ENCODE results near the gene SLC9A9. TPM values are rescaled to one million over a fixed set of nuclear protein-coding genes. Genes with fewer than 3 reads are reported as not detected.
A peak's percentile ranks its signal among the peaks of the same experiment; 100 is the strongest.

The SLC9A9 gene
- total and polyA plus RNA-seq, 2 donors, result 20.5 to 21.2 TPM

GRCh38 chr3:143850877-143851276 lies 2.6 kb upstream of the SLC9A9 start:
- peak overlapping the region in 1 of 2 donors; percentile 70 for H3K27ac ChIP-seq (ENCODE audit: low read depth in 1 of 2, low read length in 1 of 2)
- DNase-seq (ENCODE audit: low read depth in 6 of 9, low spot score in 9 of 9), result no peak
- peaks cover 4 to 21% of the 10 kb centered on the region in 2 donors for H3K4me1 ChIP-seq (ENCODE audit: control insufficient read depth in 2 of 2, insufficient read depth in 2 of 2, low read length in 2 of 2)
- no peaks in the 10 kb centered on the region for H3K9me3 ChIP-seq (ENCODE audit: control insufficient read depth in 2 of 2, insufficient read depth in 1 of 2, low read length in 1 of 2)
- H3K36me3 ChIP-seq (ENCODE audit: control insufficient read depth in 2 of 2, insufficient read depth in 2 of 2, low read length in 1 of 2), result no peaks in the 10 kb centered on the region
- H3K27me3 ChIP-seq (ENCODE audit: control insufficient read depth in 2 of 2, insufficient read depth in 1 of 2, low read length in 1 of 2), result no peaks in the 10 kb centered on the region
- H3K4me3 ChIP-seq (ENCODE audit: low read length in 2 of 2), result no peak overlapping the region

- Histone ChIP-seq H3K27ac (ENCODE audit: low read depth in 1 of 2, low read length in 1 of 2) (peak overlapping the region in 1 of 2 donors; percentile 70), H3K36me3 (ENCODE audit: control insufficient read depth in 2 of 2, insufficient read depth in 2 of 2, low read length in 1 of 2) (no peaks in the 10 kb centered on the region), H3K9me3 (ENCODE audit: control insufficient read depth in 2 of 2, insufficient read depth in 1 of 2, low read length in 1 of 2) (no peaks in the 10 kb centered on the region), H3K27me3 (ENCODE audit: control insufficient read depth in 2 of 2, insufficient read depth in 1 of 2, low read length in 1 of 2) (no peaks in the 10 kb centered on the region), H3K4me3 (ENCODE audit: low read length in 2 of 2) (no peak overlapping the region), H3K4me1 (ENCODE audit: control insufficient read depth in 2 of 2, insufficient read depth in 2 of 2, low read length in 2 of 2) (peaks cover under 1 to 17% of the 10 kb centered on the region in 2 donors)
- WGBS, result 42% methylated on average over 4 of the region's 4 CpGs
- peak in 2 of 9 donors; percentile 9 to 45 for DNase-seq (ENCODE audit: low read depth in 6 of 9, low spot score in 9 of 9)
These were observed 1.7 kb upstream of the SLC9A9 start for GRCh38 chr3:143849854-143850549.

- H3K9me3 ChIP-seq (ENCODE audit: control insufficient read depth in 2 of 2, insufficient read depth in 1 of 2, low read length in 1 of 2), result no peaks in the 10 kb centered on the region
- DNase-seq (ENCODE audit: low read depth in 6 of 9, low spot score in 9 of 9), result no peak
- no peaks in the 10 kb centered on the region for H3K27me3 ChIP-seq (ENCODE audit: control insufficient read depth in 2 of 2, insufficient read depth in 1 of 2, low read length in 1 of 2)
- no peak overlapping the region for H3K4me3 ChIP-seq (ENCODE audit: low read length in 2 of 2)
- 77% methylated on average over 2 of the region's 2 CpGs for WGBS
- H3K27ac ChIP-seq (ENCODE audit: low read depth in 1 of 2, low read length in 1 of 2), result peak overlapping the region in 1 of 2 donors; percentile 88
- peaks cover 0 to 16% of the 10 kb centered on the region in 2 donors for H3K4me1 ChIP-seq (ENCODE audit: control insufficient read depth in 2 of 2, insufficient read depth in 2 of 2, low read length in 2 of 2)
- no peaks in the 10 kb centered on the region for H3K36me3 ChIP-seq (ENCODE audit: control insufficient read depth in 2 of 2, insufficient read depth in 2 of 2, low read length in 1 of 2)
These were observed 436 bp upstream of the SLC9A9 start for GRCh38 chr3:143848704-143849103.

GRCh38 chr3:143843587-143843986 lies 4.7 kb downstream of the SLC9A9 start:
- no peaks in the 10 kb centered on the region for H3K27me3 ChIP-seq (ENCODE audit: control insufficient read depth in 2 of 2, insufficient read depth in 1 of 2, low read length in 1 of 2)
- no peak overlapping the region for H3K4me3 ChIP-seq (ENCODE audit: low read length in 2 of 2)
- H3K9me3 ChIP-seq (ENCODE audit: control insufficient read depth in 2 of 2, insufficient read depth in 1 of 2, low read length in 1 of 2), result no peaks in the 10 kb centered on the region
- peaks cover 0 to 4% of the 10 kb centered on the region in 2 donors for H3K4me1 ChIP-seq (ENCODE audit: control insufficient read depth in 2 of 2, insufficient read depth in 2 of 2, low read length in 2 of 2)
- DNase-seq (ENCODE audit: low read depth in 6 of 9, low spot score in 9 of 9), result no peak
- H3K27ac ChIP-seq (ENCODE audit: low read depth in 1 of 2, low read length in 1 of 2), result no peak overlapping the region
- WGBS, result 96% methylated on average over 2 of the region's 2 CpGs
- no peaks in the 10 kb centered on the region for H3K36me3 ChIP-seq (ENCODE audit: control insufficient read depth in 2 of 2, insufficient read depth in 2 of 2, low read length in 1 of 2)

GRCh38 chr3:143840636-143841035 lies 7.6 kb downstream of the SLC9A9 start:
- Histone ChIP-seq H3K27ac (ENCODE audit: low read depth in 1 of 2, low read length in 1 of 2) (no peak overlapping the region), H3K36me3 (ENCODE audit: control insufficient read depth in 2 of 2, insufficient read depth in 2 of 2, low read length in 1 of 2) (no peaks in the 10 kb centered on the region), H3K9me3 (ENCODE audit: control insufficient read depth in 2 of 2, insufficient read depth in 1 of 2, low read length in 1 of 2) (no peaks in the 10 kb centered on the region), H3K4me1 (ENCODE audit: control insufficient read depth in 2 of 2, insufficient read depth in 2 of 2, low read length in 2 of 2) (no peaks in the 10 kb centered on the region), H3K27me3 (ENCODE audit: control insufficient read depth in 2 of 2, insufficient read depth in 1 of 2, low read length in 1 of 2) (no peaks in the 10 kb centered on the region), H3K4me3 (ENCODE audit: low read length in 2 of 2) (no peak overlapping the region)
- no peak for DNase-seq (ENCODE audit: low read depth in 6 of 9, low spot score in 9 of 9)
- 95% methylated on average over 4 of the region's 4 CpGs for WGBS

GRCh38 chr3:143839980-143840379 lies 8.3 kb downstream of the SLC9A9 start:
- DNase-seq (ENCODE audit: low read depth in 6 of 9, low spot score in 9 of 9), result no peak
- Histone ChIP-seq H3K4me3 (ENCODE audit: low read length in 2 of 2) (no peak overlapping the region), H3K4me1 (ENCODE audit: control insufficient read depth in 2 of 2, insufficient read depth in 2 of 2, low read length in 2 of 2) (no peaks in the 10 kb centered on the region), H3K27me3 (ENCODE audit: control insufficient read depth in 2 of 2, insufficient read depth in 1 of 2, low read length in 1 of 2) (no peaks in the 10 kb centered on the region), H3K36me3 (ENCODE audit: control insufficient read depth in 2 of 2, insufficient read depth in 2 of 2, low read length in 1 of 2) (no peaks in the 10 kb centered on the region), H3K9me3 (ENCODE audit: control insufficient read depth in 2 of 2, insufficient read depth in 1 of 2, low read length in 1 of 2) (no peaks in the 10 kb centered on the region), H3K27ac (ENCODE audit: low read depth in 1 of 2, low read length in 1 of 2) (no peak overlapping the region)
- WGBS, result 97% methylated on average over 2 of the region's 2 CpGs

GRCh38 chr3:143837076-143837475 lies 11.2 kb downstream of the SLC9A9 start:
- Histone ChIP-seq H3K4me3 (ENCODE audit: low read length in 2 of 2) (no peak overlapping the region), H3K9me3 (ENCODE audit: control insufficient read depth in 2 of 2, insufficient read depth in 1 of 2, low read length in 1 of 2) (no peaks in the 10 kb centered on the region), H3K36me3 (ENCODE audit: control insufficient read depth in 2 of 2, insufficient read depth in 2 of 2, low read length in 1 of 2) (no peaks in the 10 kb centered on the region), H3K27me3 (ENCODE audit: control insufficient read depth in 2 of 2, insufficient read depth in 1 of 2, low read length in 1 of 2) (no peaks in the 10 kb centered on the region), H3K4me1 (ENCODE audit: control insufficient read depth in 2 of 2, insufficient read depth in 2 of 2, low read length in 2 of 2) (no peaks in the 10 kb centered on the region), H3K27ac (ENCODE audit: low read depth in 1 of 2, low read length in 1 of 2) (no peak overlapping the region)
- WGBS, result 97% methylated on average over 1 of the region's 1 CpG
- no peak for DNase-seq (ENCODE audit: low read depth in 6 of 9, low spot score in 9 of 9)

GRCh38 chr3:143835312-143835711 lies 13.0 kb downstream of the SLC9A9 start:
- Histone ChIP-seq H3K4me1 (ENCODE audit: control insufficient read depth in 2 of 2, insufficient read depth in 2 of 2, low read length in 2 of 2) (no peaks in the 10 kb centered on the region), H3K27me3 (ENCODE audit: control insufficient read depth in 2 of 2, insufficient read depth in 1 of 2, low read length in 1 of 2) (no peaks in the 10 kb centered on the region), H3K36me3 (ENCODE audit: control insufficient read depth in 2 of 2, insufficient read depth in 2 of 2, low read length in 1 of 2) (no peaks in the 10 kb centered on the region), H3K9me3 (ENCODE audit: control insufficient read depth in 2 of 2, insufficient read depth in 1 of 2, low read length in 1 of 2) (no peaks in the 10 kb centered on the region), H3K4me3 (ENCODE audit: low read length in 2 of 2) (no peak overlapping the region), H3K27ac (ENCODE audit: low read depth in 1 of 2, low read length in 1 of 2) (no peak overlapping the region)
- WGBS, result 95% methylated on average over 2 of the region's 2 CpGs
- DNase-seq (ENCODE audit: low read depth in 6 of 9, low spot score in 9 of 9), result no peak

- DNase-seq (ENCODE audit: low read depth in 6 of 9, low spot score in 9 of 9), result no peak
- Histone ChIP-seq H3K27ac (ENCODE audit: low read depth in 1 of 2, low read length in 1 of 2) (no peak overlapping the region), H3K4me1 (ENCODE audit: control insufficient read depth in 2 of 2, insufficient read depth in 2 of 2, low read length in 2 of 2) (no peaks in the 10 kb centered on the region), H3K36me3 (ENCODE audit: control insufficient read depth in 2 of 2, insufficient read depth in 2 of 2, low read length in 1 of 2) (no peaks in the 10 kb centered on the region), H3K4me3 (ENCODE audit: low read length in 2 of 2) (no peak overlapping the region), H3K9me3 (ENCODE audit: control insufficient read depth in 2 of 2, insufficient read depth in 1 of 2, low read length in 1 of 2) (no peaks in the 10 kb centered on the region), H3K27me3 (ENCODE audit: control insufficient read depth in 2 of 2, insufficient read depth in 1 of 2, low read length in 1 of 2) (no peaks in the 10 kb centered on the region)
These were observed 15.8 kb downstream of the SLC9A9 start for GRCh38 chr3:143832433-143832832.
